IMR-90 (cell line): Measurements from ENCODE around the gene PRAF2. TPM values are rescaled to one million over a fixed set of nuclear protein-coding genes. Genes with fewer than 3 reads are reported as not detected.

Experiments
- ATAC-seq: fragments of 200-7000 bp; cut with Tn5 transposase; 2 replicates; pipeline ENCODE4 v1.9.1; 2020; ENCODE audit warnings: low read depth, mild to moderate bottlenecking, moderate library complexity
- BruUV-seq: library from RNA; stranded (reverse); fragments of 400-500 nt; replicated peaks from 2 replicates; lab custom pipeline; 2021; lab: Mats Ljungman, UMichigan
- CTCF ChIA-PET: fragments of 300-600 bp; formaldehyde crosslinking; extraction: SDS; loops from one replicate; lab custom pipeline; 2021; ENCODE audit warnings: antibody characterized with exemption; lab: Yijun Ruan, JAX
- POLR2A ChIA-PET: fragments of 300-600 bp; sonication (Branson Sonifier 250); formaldehyde crosslinking; loops from one replicate; lab custom pipeline; 2022; ENCODE audit warnings: antibody characterized with exemption; ENCODE audit not compliant: unreplicated experiment; lab: Charles Lee
- DNase-seq: peaks from one replicate; pipeline ENCODE4 v3.0.0; 2013
- H2AFZ ChIP-seq: replicated peaks from 2 replicates; pipeline ENCODE3; 2013; ENCODE audit warnings: low read length, mild to moderate bottlenecking; ENCODE audit not compliant: poor library complexity
- H2AK5ac ChIP-seq: 2 replicates; pipeline ENCODE4 v1.6.1; 2013; ENCODE audit warnings: low read depth, low read length, inconsistent platforms
- H2AK9ac ChIP-seq: replicated peaks from 2 replicates; pipeline ENCODE3; 2013; ENCODE audit warnings: mild to moderate bottlenecking, low read depth, low read length, moderate library complexity; ENCODE audit not compliant: poor library complexity
- H2BK120ac ChIP-seq: 2 replicates; pipeline ENCODE4 v1.6.1; 2013; ENCODE audit warnings: low read depth, low read length, inconsistent platforms
- H2BK15ac ChIP-seq: 3 replicates; pipeline ENCODE4 v1.6.1; 2013; ENCODE audit warnings: low read depth, low read length, inconsistent platforms
- H2BK20ac ChIP-seq: 2 replicates; pipeline ENCODE4 v1.6.1; 2013; ENCODE audit warnings: low read depth, mild to moderate bottlenecking, inconsistent platforms, low read length, moderate library complexity
- H2BK5ac ChIP-seq: 2 replicates; pipeline ENCODE4 v1.6.1; 2013; ENCODE audit warnings: mild to moderate bottlenecking, low read depth, low read length, inconsistent platforms; ENCODE audit not compliant: poor library complexity, severe bottlenecking
- H3K14ac ChIP-seq: replicated peaks from 2 replicates; pipeline ENCODE4 v1.6.1; 2013; ENCODE audit warnings: low read depth, low read length, inconsistent platforms
- H3K18ac ChIP-seq: 2 replicates; pipeline ENCODE4 v1.6.1; 2013; ENCODE audit warnings: low read depth, low read length, control low read depth
- H3K23ac ChIP-seq: 2 replicates; pipeline ENCODE4 v1.6.1; 2013; ENCODE audit warnings: low read depth, low read length, inconsistent platforms
- H3K27ac ChIP-seq: 2 replicates; pipeline ENCODE4 v1.5.1; 2013; ENCODE audit warnings: mild to moderate bottlenecking, control low read depth, low read length; ENCODE audit not compliant: insufficient read depth
- H3K27me3 ChIP-seq: 2 replicates; pipeline ENCODE4 v1.6.1; 2013; ENCODE audit warnings: low read length; ENCODE audit not compliant: control insufficient read depth, insufficient read depth
- H3K36me3 ChIP-seq: 2 replicates; pipeline ENCODE4 v1.6.1; 2013; ENCODE audit warnings: low read length, mixed read lengths; ENCODE audit not compliant: control insufficient read depth, insufficient read depth
- H3K4ac ChIP-seq: 2 replicates; pipeline ENCODE4 v1.6.1; 2013; ENCODE audit warnings: low read depth, low read length, inconsistent platforms
- H3K4me1 ChIP-seq: 2 replicates; pipeline ENCODE4 v1.6.1; 2013; ENCODE audit warnings: low read length, mixed read lengths; ENCODE audit not compliant: control insufficient read depth, insufficient read depth
- H3K4me2 ChIP-seq: 2 replicates; pipeline ENCODE4 v1.6.1; 2013; ENCODE audit warnings: low read depth, mild to moderate bottlenecking, control low read depth, low read length, moderate library complexity
- H3K4me3 ChIP-seq: 2 replicates; pipeline ENCODE4 v1.5.1; 2013; ENCODE audit warnings: low read depth, mild to moderate bottlenecking, control low read depth, low read length, moderate library complexity; ENCODE audit not compliant: insufficient read depth
- H3K56ac ChIP-seq: 2 replicates; pipeline ENCODE4 v1.6.1; 2013; ENCODE audit warnings: low read length, inconsistent platforms; ENCODE audit not compliant: insufficient read depth; ENCODE audit errors: extremely low read depth
- H3K79me1 ChIP-seq, 2 experiments: 2 replicates each; pipeline ENCODE4 v1.6.1; 2013; ENCODE audit warnings: low read length in 2 of 2, inconsistent platforms in 1 of 2, low read depth in 1 of 2
- H3K9ac ChIP-seq: 2 replicates; pipeline ENCODE4 v1.6.1; 2013; ENCODE audit warnings: low read depth, low read length, control low read depth
- H3K9me1 ChIP-seq: 2 replicates; pipeline ENCODE4 v1.6.1; 2013; ENCODE audit warnings: low read length, inconsistent platforms; ENCODE audit not compliant: insufficient read depth
- H3K9me3 ChIP-seq: 2 replicates; pipeline ENCODE4 v1.6.1; 2013; ENCODE audit warnings: low read length; ENCODE audit not compliant: control insufficient read depth, insufficient read depth
- H4K20me1 ChIP-seq: 2 replicates; pipeline ENCODE4 v1.6.1; 2013; ENCODE audit warnings: low read length, inconsistent platforms; ENCODE audit not compliant: insufficient read depth
- H4K5ac ChIP-seq: 2 replicates; pipeline ENCODE4 v1.6.1; 2013; ENCODE audit warnings: mild to moderate bottlenecking, low read depth, low read length, control low read depth
- H4K8ac ChIP-seq, 2 experiments: 2 replicates each; pipeline ENCODE4 v1.6.1; 2013; ENCODE audit warnings: low read depth in 2 of 2, low read length in 2 of 2, control low read depth in 1 of 2, inconsistent platforms in 1 of 2
- H4K91ac ChIP-seq: 2 replicates; pipeline ENCODE4 v1.6.1; 2013; ENCODE audit warnings: low read depth, low read length, inconsistent platforms; ENCODE audit not compliant: insufficient read depth
- BHLHE40 ChIP-seq: fragments of 150-350 bp; IDR thresholded peaks from 2 replicates; pipeline ENCODE4 v1.6.1; 2016; ENCODE audit warnings: mild to moderate bottlenecking, low read depth, low read length
- CHD1 ChIP-seq: IDR thresholded peaks from 2 replicates; pipeline ENCODE4 v1.6.1; 2012; ENCODE audit warnings: low read depth, low read length, improper control_type of control experiment
- CTCF ChIP-seq: conservative IDR thresholded peaks from 2 replicates; pipeline ENCODE4 v1.5.1; 2012; ENCODE audit warnings: mild to moderate bottlenecking, low read depth, low read length, improper control_type of control experiment
- ELK1 ChIP-seq: fragments of 150-350 bp; IDR thresholded peaks from 2 replicates; pipeline ENCODE4 v1.6.1; 2016; ENCODE audit warnings: low read depth, mild to moderate bottlenecking, low read length, moderate library complexity, borderline replicate concordance
- FOS ChIP-seq: fragments of 150-350 bp; IDR thresholded peaks from 2 replicates; pipeline ENCODE4 v1.6.1; 2016; ENCODE audit warnings: low read depth, low read length
- MAZ ChIP-seq: IDR thresholded peaks from 2 replicates; pipeline ENCODE4 v1.6.1; 2012; ENCODE audit warnings: low read depth, mild to moderate bottlenecking, low read length, improper control_type of control experiment, moderate library complexity, borderline replicate concordance
- MXI1 ChIP-seq: IDR thresholded peaks from 2 replicates; pipeline ENCODE4 v1.6.1; 2012; ENCODE audit warnings: low read depth, mild to moderate bottlenecking, low read length, moderate library complexity, borderline replicate concordance
- NFE2L2 ChIP-seq: fragments of 150-350 bp; IDR thresholded peaks from 2 replicates; pipeline ENCODE4 v1.6.1; 2016; ENCODE audit warnings: low read depth, mild to moderate bottlenecking, low read length
- POLR2A ChIP-seq: IDR thresholded peaks from 2 replicates; pipeline ENCODE4 v1.6.1; 2012; ENCODE audit warnings: mild to moderate bottlenecking, low read depth, low read length
- RAD21 ChIP-seq: IDR thresholded peaks from 2 replicates; pipeline ENCODE4 v1.6.1; 2012; ENCODE audit warnings: low read length, improper control_type of control experiment
- RCOR1 ChIP-seq: IDR thresholded peaks from 2 replicates; pipeline ENCODE4 v1.6.1; 2012; ENCODE audit warnings: mild to moderate bottlenecking, low read length, improper control_type of control experiment; ENCODE audit not compliant: insufficient replicate concordance
- RFX5 ChIP-seq: IDR thresholded peaks from 2 replicates; pipeline ENCODE4 v1.8.0; 2012; ENCODE audit warnings: low read depth, mild to moderate bottlenecking, low read length, moderate library complexity
- WGBS, 2 experiments: methylation state at CpG; one replicate each; pipeline versions ENCODE4 v1.1.5 to v1.1.7; 2013; ENCODE audit warnings: missing lambda C conversion rate in 2 of 2; ENCODE audit not compliant: insufficient read length in 1 of 2; ENCODE audit errors: extremely low coverage in 2 of 2; 5-methylcytosine and 5-hydroxymethylcytosine counted together
- dilution Hi-C: fragments of 300-500 bp; cut with HindIII; formaldehyde crosslinking; loops from one replicate; pipeline ENCODE4 v1.14.3; 2018; ENCODE audit warnings: low sequenced_read_pairs; ENCODE audit not compliant: unreplicated experiment
- in situ Hi-C: fragments of 300-500 bp; cut with MboI; formaldehyde crosslinking; loops from 3 replicates; pipeline ENCODE4 v1.14.3; 2019; ENCODE audit warnings: low sequenced_read_pairs, inconsistent platforms, mixed read lengths
- intact Hi-C: fragments of 100-400 bp; cut with micrococcal nuclease; formaldehyde crosslinking; loops from 2 replicates; pipeline ENCODE4 v1.10.0; 2022
- polyA plus RNA-seq, 3 experiments: library from polyadenylated mRNA; depleted of rRNA; stranded (reverse); fragments of >200 nt; gene quantifications; 2 replicates each; pipeline ENCODE4 v1.2.3, GENCODE V29; 2012; ENCODE audit warnings: low replicate concordance in 1 of 3
- total RNA-seq: library from RNA; depleted of rRNA; stranded (reverse); fragments of >200 nt; gene quantifications from 2 replicates; pipeline ENCODE4 v1.2.3, GENCODE V29; 2012
- TF ChIP-seq, protein P1 (sequence below): fragments of 150-350 bp; IDR thresholded peaks from 2 replicates; pipeline ENCODE4 v1.6.1; 2017; ENCODE audit warnings: mild to moderate bottlenecking, antibody characterized with exemption, low read length, low read depth

Gene PRAF2
- total and polyA plus RNA-seq, 2 of the 4 experiments (the other 2 are of a cell fraction): 3.8 to 65.5 TPM

DNA sequence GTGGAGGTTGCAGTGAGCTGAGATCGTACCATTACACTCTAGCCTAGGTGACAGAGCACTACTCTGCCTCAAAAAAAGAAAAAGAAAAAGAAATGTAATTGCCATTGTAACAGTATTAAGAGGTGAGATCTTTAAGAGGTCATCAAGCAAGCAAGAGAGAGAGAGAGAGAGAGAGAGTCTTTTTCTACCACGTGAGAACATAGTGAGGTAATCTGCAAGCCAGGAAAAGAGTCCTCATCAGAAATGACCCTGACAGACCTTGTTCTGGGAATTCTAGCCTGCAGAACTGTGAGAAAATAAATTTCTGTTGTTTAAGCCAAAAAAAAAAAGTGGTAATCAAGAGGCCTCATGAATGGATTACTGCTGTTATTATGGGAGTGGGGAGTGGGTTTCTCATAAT is 34.8 kb upstream of the PRAF2 start:
- Histone ChIP-seq H3K27ac (no peak overlapping the region), H3K4me1 (no peaks in the 10 kb centered on the region), H3K27me3 (no peaks in the 10 kb centered on the region), H2BK15ac (no peak overlapping the region), H3K4me2 (no peak overlapping the region), H2BK20ac (no peak overlapping the region), H3K9me3 (no peaks in the 10 kb centered on the region), H2BK5ac (no peak overlapping the region), H4K5ac (no peak overlapping the region), H3K4me3 (no peak overlapping the region), H3K4ac (no peak overlapping the region), H3K36me3 (peaks cover 3% of the 10 kb centered on the region; the same call in 1 of the 2 replicates), H3K79me1 (no peaks in the 10 kb centered on the region), H3K23ac (no peak overlapping the region), H3K9ac (no peak overlapping the region), H2BK120ac (no peak overlapping the region), H4K8ac (no peak overlapping the region), H2AK5ac (no peak overlapping the region), H3K9me1 (no peaks in the 10 kb centered on the region), H4K20me1 (no peaks in the 10 kb centered on the region), H2AK9ac (no peak overlapping the region), H3K14ac (no peak overlapping the region), H4K91ac (no peak overlapping the region), H3K56ac (no peak overlapping the region), H2AFZ (no peak overlapping the region), H3K18ac (no peak overlapping the region)
- no CpG with 5 or more reads among the region's 2 CpGs for WGBS, 2 experiments
- TF ChIP-seq, protein P1, sequence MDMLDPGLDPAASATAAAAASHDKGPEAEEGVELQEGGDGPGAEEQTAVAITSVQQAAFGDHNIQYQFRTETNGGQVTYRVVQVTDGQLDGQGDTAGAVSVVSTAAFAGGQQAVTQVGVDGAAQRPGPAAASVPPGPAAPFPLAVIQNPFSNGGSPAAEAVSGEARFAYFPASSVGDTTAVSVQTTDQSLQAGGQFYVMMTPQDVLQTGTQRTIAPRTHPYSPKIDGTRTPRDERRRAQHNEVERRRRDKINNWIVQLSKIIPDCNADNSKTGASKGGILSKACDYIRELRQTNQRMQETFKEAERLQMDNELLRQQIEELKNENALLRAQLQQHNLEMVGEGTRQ: no peak
- TF ChIP-seq CTCF: no peak
- TF ChIP-seq RFX5: no peak
- no peak for TF ChIP-seq FOS
- no peak for TF ChIP-seq MXI1
- TF ChIP-seq CHD1: no peak
- no peak for TF ChIP-seq BHLHE40
- no peak for TF ChIP-seq RAD21
- TF ChIP-seq ELK1: no peak
- TF ChIP-seq MAZ: no peak
- no peak for TF ChIP-seq RCOR1
- TF ChIP-seq NFE2L2: no peak
- TF ChIP-seq POLR2A: no peak
- no peak for DNase-seq
- ATAC-seq: no peak
- dilution Hi-C loops: no loop called here
- POLR2A ChIA-PET: no interaction called here
- CTCF ChIA-PET: no interaction called here
- BruUV-seq: no TSS peak
- intact Hi-C loops: no loop called here
- in situ Hi-C loops: no loop called here
